ENCODE data around the gene OR1I1. TPM values are rescaled to one million over a fixed set of nuclear protein-coding genes. Genes with fewer than 3 reads are reported as not detected.

OR1I1 gene
- total RNA-seq, 1 experiment from 2014 or later, result not detected

DNA sequence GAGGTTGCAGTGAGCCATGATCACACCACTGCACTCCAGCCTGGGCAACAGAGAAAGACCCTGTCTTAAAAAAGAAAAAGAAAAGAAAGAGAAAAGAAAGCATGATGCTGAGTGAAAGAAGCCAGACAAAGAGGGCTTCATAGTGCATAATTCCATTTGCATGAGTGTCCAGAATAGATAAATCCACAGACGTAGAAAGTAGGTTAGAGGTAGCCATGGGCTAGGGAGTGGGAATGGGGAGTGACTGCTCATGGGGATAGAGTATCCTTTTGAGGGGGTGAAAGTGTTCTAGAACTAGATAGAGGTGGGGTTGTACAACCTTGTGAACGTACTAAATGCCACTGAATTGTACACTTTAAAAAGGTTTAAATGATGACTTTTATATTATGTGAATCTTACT lies 7.6 kb upstream of the OR1I1 start:
- Histone ChIP-seq H3K23ac (ENCODE audit: insufficient read length, low read depth, low read length) (no peak overlapping the region), H2BK15ac (ENCODE audit: low read depth, low read length) (no peak overlapping the region), H4K5ac (ENCODE audit: insufficient read length, low read depth, low read length) (no peak overlapping the region), H2AFZ (ENCODE audit: low read length) (no peak overlapping the region), H4K20me1 (ENCODE audit: control insufficient read depth, insufficient read depth, insufficient read length) (no peaks in the 10 kb centered on the region), H3K23me2 (ENCODE audit: insufficient read length, low read depth, low read length, poor library complexity, severe bottlenecking) (no peaks in the 10 kb centered on the region), H2BK120ac (ENCODE audit: low read depth, low read length, poor library complexity, severe bottlenecking) (no peak overlapping the region), H2BK20ac (ENCODE audit: low read depth, low read length, poor library complexity, severe bottlenecking) (no peak overlapping the region), H2AK5ac (ENCODE audit: insufficient read length, low read length) (no peak overlapping the region), H3K9me3 (ENCODE audit: control insufficient read depth, low read depth, low read length) (no peaks in the 10 kb centered on the region), H2BK5ac (ENCODE audit: insufficient read length, low read length) (no peak overlapping the region), H3T11ph (ENCODE audit: low read length) (no peak overlapping the region), H3K56ac (ENCODE audit: insufficient read length, low read depth, low read length) (no peak overlapping the region), H4K8ac (replicated peaks; ENCODE audit: insufficient read length, low read depth, low read length) (no peak overlapping the region), H3K9ac (ENCODE audit: extremely low read depth, insufficient read length, low read length) (no peak overlapping the region), H3K79me1 (ENCODE audit: insufficient read depth, low read depth, low read length, poor library complexity, severe bottlenecking) (no peaks in the 10 kb centered on the region), H3K27ac (ENCODE audit: insufficient read length, low read depth, low read length) (no peak overlapping the region), H3K14ac (ENCODE audit: insufficient read depth, low read length) (no peak overlapping the region), H2BK12ac (ENCODE audit: insufficient read length, low read depth, low read length) (no peak overlapping the region), H3K79me2 (ENCODE audit: insufficient read depth, low read length) (no peaks in the 10 kb centered on the region), H3K4ac (ENCODE audit: low read depth, low read length) (no peak overlapping the region), H3K4me2 (ENCODE audit: insufficient read depth, insufficient read length, low read length) (no peak overlapping the region), H3K27me3 (ENCODE audit: insufficient read depth, low read length) (no peaks in the 10 kb centered on the region), H3K18ac (ENCODE audit: insufficient read length, low read depth, low read length) (no peak overlapping the region), H3K4me1 (ENCODE audit: insufficient read depth, low read length) (no peaks in the 10 kb centered on the region), H4K91ac (ENCODE audit: insufficient read length, low read depth, low read length) (no peak overlapping the region)
- Mint-ChIP-seq H3K9me3 (peaks cover 8 to 80% of the 10 kb centered on the region in 2 experiments), H3K27ac (no peak overlapping the region), H3K27me3 (ENCODE audit: low read depth) (peaks cover 5% of the 10 kb centered on the region; the same call in 1 of the 2 replicates), H3K36me3 (ENCODE audit: insufficient read depth in 1 of 3, low read depth in 3 of 3) (peaks cover 0 to 7% (median 0%) of the 10 kb centered on the region in 3 experiments; a peak in 3 of 7 replicates), H3K4me1 (no peaks in the 10 kb centered on the region), H3K4me3 (no peak overlapping the region; a peak in 1 of 5 replicates)
- no peak for DNase-seq
- TF ChIP-seq, protein P1, sequence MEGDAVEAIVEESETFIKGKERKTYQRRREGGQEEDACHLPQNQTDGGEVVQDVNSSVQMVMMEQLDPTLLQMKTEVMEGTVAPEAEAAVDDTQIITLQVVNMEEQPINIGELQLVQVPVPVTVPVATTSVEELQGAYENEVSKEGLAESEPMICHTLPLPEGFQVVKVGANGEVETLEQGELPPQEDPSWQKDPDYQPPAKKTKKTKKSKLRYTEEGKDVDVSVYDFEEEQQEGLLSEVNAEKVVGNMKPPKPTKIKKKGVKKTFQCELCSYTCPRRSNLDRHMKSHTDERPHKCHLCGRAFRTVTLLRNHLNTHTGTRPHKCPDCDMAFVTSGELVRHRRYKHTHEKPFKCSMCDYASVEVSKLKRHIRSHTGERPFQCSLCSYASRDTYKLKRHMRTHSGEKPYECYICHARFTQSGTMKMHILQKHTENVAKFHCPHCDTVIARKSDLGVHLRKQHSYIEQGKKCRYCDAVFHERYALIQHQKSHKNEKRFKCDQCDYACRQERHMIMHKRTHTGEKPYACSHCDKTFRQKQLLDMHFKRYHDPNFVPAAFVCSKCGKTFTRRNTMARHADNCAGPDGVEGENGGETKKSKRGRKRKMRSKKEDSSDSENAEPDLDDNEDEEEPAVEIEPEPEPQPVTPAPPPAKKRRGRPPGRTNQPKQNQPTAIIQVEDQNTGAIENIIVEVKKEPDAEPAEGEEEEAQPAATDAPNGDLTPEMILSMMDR (conservative IDR thresholded peaks at IDR 0.05), result no peak
- no CpG with 5 or more reads among the region's 2 CpGs for WGBS (ENCODE audit: extremely low coverage, insufficient read length, low lambda C conversion rate)
